Activated CD8-positive, alpha-beta memory T cell treated with anti-CD3 and anti-CD28 coated beads, Interleukin-2, amount 50 U/mL, for 24 hours (primary cell): ENCODE measurements around the gene RPIA.
"Not testable (repeated sequence)": the region's sequence is repeated elsewhere in the genome, so short reads cannot be mapped to it uniquely, and the experiment has no call there.

Experiments
- DNase-seq: peaks from one replicate; pipeline ENCODE4 v3.0.0-alpha.2; 2020; ENCODE audit errors: extremely low read depth

Gene RPIA

GRCh38 chr2:88773233-88774028 is 82.0 kb downstream of the RPIA start:
- not testable (repeated sequence) for DNase-seq

DNA sequence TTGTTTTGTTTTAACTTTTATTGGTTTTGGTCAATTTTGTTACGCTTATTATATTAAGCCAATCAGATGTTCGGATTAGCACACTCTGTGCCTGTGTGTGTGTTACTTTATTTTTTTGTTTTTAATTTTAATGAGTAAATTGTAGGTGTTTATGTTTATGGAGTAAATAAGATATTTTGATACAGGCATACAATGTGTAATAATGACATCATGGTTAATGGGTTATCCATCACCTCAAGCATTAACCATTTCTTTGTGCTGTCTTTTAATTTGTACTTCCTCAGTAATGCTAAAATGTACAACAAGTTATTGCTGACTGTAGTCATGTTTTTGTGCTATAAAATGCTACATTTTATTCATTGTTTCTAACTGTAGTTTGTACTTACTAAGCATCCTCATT is 97.7 kb downstream of the RPIA start:
- not testable (repeated sequence) for DNase-seq

- DNase-seq: not testable (repeated sequence)
Observed at GRCh38 chr2:88795932-88796331, 104.5 kb downstream of the RPIA start.

GRCh38 chr2:88796523-88796922 is 105.0 kb downstream of the RPIA start:
- DNase-seq: not testable (repeated sequence)

DNA sequence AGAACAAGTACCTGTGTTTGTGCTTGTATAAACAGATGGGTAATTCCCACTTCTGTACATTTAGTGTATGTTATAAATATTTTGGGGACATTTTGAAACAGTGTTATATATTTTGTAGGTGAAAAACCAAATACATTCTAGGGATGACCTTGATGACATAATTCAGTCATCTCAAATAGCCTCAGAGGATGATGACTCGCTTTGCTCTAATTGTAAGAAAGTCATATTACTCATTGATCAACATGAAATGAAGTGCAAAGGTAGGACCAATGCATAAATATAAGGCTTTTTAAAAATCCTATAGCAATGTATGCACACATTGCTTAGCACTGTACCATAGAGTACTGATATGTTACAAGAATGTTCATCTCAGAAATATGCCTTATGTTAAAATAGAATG is 105.7 kb downstream of the RPIA start:
- not testable (repeated sequence) for DNase-seq
